ENCODE data around the gene MPDZ. TPM values are rescaled to one million over a fixed set of nuclear protein-coding genes. Genes with fewer than 3 reads are reported as not detected.

Gene MPDZ
- total RNA-seq, 1 donor from 2014 or later, result 46.2 TPM

DNA sequence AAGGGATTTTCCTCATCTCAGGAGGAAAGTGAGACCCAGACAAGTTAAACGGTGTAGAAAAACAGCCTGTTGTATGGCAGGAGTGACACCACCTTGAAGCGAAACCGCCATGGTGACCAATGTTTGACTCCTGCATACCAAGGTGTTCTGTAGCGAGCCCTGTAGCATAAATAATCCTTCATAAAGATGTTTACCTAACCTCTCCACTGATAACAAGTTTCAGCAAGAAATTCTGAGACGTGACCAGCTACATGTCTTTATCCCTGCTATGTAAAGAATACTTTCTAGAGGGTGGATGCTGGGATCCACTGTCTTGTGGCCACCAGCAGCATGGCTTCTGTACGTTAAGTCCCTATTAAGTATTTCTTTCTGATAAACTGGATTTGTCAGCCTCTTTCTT, 148.1 kb downstream of the MPDZ start:
- no peak overlapping the region for H3K4me3 ChIP-seq
- peaks cover 25 to 79% of the 10 kb centered on the region in 2 donors for H3K36me3 ChIP-seq
- no peak overlapping the region for H3K27ac ChIP-seq
- TF ChIP-seq, protein P1, sequence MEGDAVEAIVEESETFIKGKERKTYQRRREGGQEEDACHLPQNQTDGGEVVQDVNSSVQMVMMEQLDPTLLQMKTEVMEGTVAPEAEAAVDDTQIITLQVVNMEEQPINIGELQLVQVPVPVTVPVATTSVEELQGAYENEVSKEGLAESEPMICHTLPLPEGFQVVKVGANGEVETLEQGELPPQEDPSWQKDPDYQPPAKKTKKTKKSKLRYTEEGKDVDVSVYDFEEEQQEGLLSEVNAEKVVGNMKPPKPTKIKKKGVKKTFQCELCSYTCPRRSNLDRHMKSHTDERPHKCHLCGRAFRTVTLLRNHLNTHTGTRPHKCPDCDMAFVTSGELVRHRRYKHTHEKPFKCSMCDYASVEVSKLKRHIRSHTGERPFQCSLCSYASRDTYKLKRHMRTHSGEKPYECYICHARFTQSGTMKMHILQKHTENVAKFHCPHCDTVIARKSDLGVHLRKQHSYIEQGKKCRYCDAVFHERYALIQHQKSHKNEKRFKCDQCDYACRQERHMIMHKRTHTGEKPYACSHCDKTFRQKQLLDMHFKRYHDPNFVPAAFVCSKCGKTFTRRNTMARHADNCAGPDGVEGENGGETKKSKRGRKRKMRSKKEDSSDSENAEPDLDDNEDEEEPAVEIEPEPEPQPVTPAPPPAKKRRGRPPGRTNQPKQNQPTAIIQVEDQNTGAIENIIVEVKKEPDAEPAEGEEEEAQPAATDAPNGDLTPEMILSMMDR (IDR thresholded peaks at IDR 0.05), result no peak
- intact Hi-C loops (cut with DNase I), result no loop called here
- no peak for DNase-seq (ENCODE audit: low spot score in 2 of 2)
- H3K4me1 ChIP-seq, result no peaks in the 10 kb centered on the region
- H3K27me3 ChIP-seq, result no peaks in the 10 kb centered on the region
- H3K9me3 ChIP-seq, result no peaks in the 10 kb centered on the region

DNA sequence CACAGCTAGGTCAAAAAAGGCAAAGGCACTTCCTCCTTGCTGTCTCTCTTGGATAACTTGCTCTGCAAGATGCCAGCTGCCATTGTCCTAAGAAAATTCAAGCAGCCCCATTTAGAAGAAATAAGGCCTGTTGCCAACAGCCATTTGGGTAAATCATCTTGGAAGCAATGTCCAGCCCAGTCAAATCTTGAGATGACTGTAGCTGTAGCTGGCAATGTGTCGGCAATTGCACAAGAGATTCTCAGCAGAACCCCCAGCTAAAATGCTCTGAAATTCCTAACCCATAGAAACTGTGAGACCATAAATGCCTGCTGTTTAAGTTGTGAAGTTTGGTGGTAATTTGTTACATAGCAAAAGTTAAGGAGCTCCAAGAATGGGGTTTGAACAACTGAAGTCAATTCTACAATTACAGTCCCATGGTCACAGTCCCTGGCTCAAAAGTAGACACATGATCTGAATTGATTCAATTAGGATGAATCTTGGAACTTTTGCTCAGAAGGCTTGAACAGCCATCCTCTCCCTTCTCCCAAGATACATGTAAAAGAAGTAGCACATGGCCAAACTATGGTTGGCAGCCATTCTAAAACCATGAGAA, 151.1 kb downstream of the MPDZ start:
- TF ChIP-seq, protein P1 (IDR thresholded peaks at IDR 0.05), result no peak
- H3K36me3 ChIP-seq, result peaks cover 21 to 68% of the 10 kb centered on the region in 2 donors
- peak overlapping the region in 1 of 2 donors; percentile 3 for H3K27ac ChIP-seq
- DNase-seq (ENCODE audit: low spot score in 2 of 2), result no peak
- H3K9me3 ChIP-seq, result no peaks in the 10 kb centered on the region
- H3K27me3 ChIP-seq, result no peaks in the 10 kb centered on the region
- intact Hi-C loops (cut with DNase I), result no loop called here
- H3K4me3 ChIP-seq, result no peak overlapping the region
- no peaks in the 10 kb centered on the region for H3K4me1 ChIP-seq

DNA sequence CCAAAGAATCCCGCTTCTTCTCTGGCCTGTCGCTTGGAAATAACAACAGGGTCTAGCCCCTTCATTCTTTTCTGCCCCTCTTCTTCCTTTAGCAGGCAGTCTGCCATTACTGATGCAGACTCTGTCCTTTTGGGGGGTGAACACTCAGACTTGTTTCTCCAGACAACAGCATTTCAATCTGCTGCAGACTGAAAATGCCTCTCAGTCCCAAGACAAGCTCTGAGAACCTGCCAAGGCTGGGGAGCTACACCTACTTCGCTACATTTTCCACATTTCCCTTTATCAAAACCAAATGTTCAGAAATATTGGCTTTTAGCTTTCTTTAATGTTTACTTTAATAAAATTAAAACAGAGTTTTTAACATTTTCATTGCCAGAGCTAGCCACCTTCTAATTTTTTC, 152.4 kb downstream of the MPDZ start:
- Histone ChIP-seq H3K4me3 (no peak overlapping the region), H3K27me3 (no peaks in the 10 kb centered on the region), H3K9me3 (no peaks in the 10 kb centered on the region), H3K27ac (no peak overlapping the region), H3K36me3 (peaks cover 18 to 68% of the 10 kb centered on the region in 2 donors), H3K4me1 (no peaks in the 10 kb centered on the region)
- no peak for DNase-seq (ENCODE audit: low spot score in 2 of 2)
- TF ChIP-seq, protein P1 (IDR thresholded peaks at IDR 0.05), result no peak
- intact Hi-C loops (cut with DNase I), result no loop called here

DNA sequence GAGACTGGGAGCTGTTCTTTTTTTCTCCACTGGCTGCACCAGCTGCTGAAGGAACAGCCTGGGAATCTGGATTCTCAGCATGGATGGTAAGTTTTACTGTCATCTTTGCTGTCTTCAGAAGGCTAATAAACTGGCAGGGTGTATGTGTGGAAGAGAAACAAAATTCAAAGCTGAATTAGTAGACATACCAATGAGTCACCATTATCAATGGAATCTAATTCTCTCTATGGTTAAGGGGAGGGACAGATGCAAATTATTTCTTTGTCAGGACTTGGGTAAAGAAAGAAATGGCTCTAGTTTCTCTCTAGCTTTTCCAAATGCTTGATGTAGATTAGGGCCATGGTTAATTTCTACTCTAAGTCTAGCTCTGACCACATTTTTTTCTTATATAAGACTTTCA, 154.2 kb downstream of the MPDZ start:
- no peak for DNase-seq (ENCODE audit: low spot score in 2 of 2)
- H3K9me3 ChIP-seq, result no peaks in the 10 kb centered on the region
- peaks cover 22 to 67% of the 10 kb centered on the region in 2 donors for H3K36me3 ChIP-seq
- H3K27ac ChIP-seq, result no peak overlapping the region
- H3K4me3 ChIP-seq, result no peak overlapping the region
- intact Hi-C loops (cut with DNase I), result no loop called here
- H3K27me3 ChIP-seq, result no peaks in the 10 kb centered on the region
- H3K4me1 ChIP-seq, result no peaks in the 10 kb centered on the region
- TF ChIP-seq, protein P1 (IDR thresholded peaks at IDR 0.05), result no peak

DNA sequence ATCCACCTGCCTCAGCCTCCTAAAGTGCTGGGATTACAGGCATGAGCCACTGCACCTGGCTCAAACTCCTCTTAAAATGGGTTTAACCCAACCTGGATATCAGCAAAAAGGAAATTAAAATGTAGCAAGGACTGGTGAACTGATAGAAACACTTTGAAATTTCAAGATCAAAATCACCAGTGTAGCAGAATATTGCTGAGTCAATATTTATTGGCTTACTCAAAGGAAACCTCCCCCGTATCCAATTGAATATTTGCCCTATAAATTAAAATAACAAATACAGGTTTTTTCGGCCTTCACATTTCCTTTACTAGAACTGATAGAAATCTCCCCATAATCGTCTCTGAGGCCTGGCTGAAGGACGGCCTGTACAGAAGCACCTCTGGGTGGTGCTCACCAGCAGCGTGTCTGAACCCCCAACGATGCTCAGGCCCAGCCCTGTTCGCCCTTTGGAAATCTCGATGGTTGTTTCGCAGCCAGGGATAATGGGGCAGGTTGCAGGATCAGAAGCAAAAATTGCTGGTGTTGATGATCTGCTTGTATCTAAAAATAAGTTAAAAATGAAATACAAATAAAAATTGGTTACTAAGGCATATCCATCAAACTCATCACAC, 156.6 kb downstream of the MPDZ start:
- H3K4me3 ChIP-seq, result no peak overlapping the region
- intact Hi-C loops (cut with DNase I), result no loop called here
- H3K4me1 ChIP-seq, result no peaks in the 10 kb centered on the region
- H3K36me3 ChIP-seq, result peaks cover 22 to 56% of the 10 kb centered on the region in 2 donors
- H3K27ac ChIP-seq, result no peak overlapping the region
- no peaks in the 10 kb centered on the region for H3K9me3 ChIP-seq
- TF ChIP-seq, protein P1 (IDR thresholded peaks at IDR 0.05), result no peak
- no peak for DNase-seq (ENCODE audit: low spot score in 2 of 2)
- no peaks in the 10 kb centered on the region for H3K27me3 ChIP-seq
